ENCODE measurements around the gene VPS4A.
A peak's percentile ranks its signal among the peaks of the same experiment; 100 is the strongest.

- TF ChIP-seq, protein P1, sequence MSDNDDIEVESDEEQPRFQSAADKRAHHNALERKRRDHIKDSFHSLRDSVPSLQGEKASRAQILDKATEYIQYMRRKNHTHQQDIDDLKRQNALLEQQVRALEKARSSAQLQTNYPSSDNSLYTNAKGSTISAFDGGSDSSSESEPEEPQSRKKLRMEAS (IDR thresholded peaks at IDR 0.05), result no peak
- no peak for TF ChIP-seq JUND (IDR thresholded peaks at IDR 0.05)
- TF ChIP-seq ATF3 (IDR thresholded peaks at IDR 0.05), result no peak
- no peak for TF ChIP-seq CTCF (IDR thresholded peaks at IDR 0.05; ENCODE audit: low read depth, low read length, missing input control)
- TF ChIP-seq, protein P2, sequence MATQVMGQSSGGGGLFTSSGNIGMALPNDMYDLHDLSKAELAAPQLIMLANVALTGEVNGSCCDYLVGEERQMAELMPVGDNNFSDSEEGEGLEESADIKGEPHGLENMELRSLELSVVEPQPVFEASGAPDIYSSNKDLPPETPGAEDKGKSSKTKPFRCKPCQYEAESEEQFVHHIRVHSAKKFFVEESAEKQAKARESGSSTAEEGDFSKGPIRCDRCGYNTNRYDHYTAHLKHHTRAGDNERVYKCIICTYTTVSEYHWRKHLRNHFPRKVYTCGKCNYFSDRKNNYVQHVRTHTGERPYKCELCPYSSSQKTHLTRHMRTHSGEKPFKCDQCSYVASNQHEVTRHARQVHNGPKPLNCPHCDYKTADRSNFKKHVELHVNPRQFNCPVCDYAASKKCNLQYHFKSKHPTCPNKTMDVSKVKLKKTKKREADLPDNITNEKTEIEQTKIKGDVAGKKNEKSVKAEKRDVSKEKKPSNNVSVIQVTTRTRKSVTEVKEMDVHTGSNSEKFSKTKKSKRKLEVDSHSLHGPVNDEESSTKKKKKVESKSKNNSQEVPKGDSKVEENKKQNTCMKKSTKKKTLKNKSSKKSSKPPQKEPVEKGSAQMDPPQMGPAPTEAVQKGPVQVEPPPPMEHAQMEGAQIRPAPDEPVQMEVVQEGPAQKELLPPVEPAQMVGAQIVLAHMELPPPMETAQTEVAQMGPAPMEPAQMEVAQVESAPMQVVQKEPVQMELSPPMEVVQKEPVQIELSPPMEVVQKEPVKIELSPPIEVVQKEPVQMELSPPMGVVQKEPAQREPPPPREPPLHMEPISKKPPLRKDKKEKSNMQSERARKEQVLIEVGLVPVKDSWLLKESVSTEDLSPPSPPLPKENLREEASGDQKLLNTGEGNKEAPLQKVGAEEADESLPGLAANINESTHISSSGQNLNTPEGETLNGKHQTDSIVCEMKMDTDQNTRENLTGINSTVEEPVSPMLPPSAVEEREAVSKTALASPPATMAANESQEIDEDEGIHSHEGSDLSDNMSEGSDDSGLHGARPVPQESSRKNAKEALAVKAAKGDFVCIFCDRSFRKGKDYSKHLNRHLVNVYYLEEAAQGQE (IDR thresholded peaks at IDR 0.05), result no peak
- TF ChIP-seq RAD21 (IDR thresholded peaks at IDR 0.05), result peak in 1 of 2 donors; percentile 14
- TF ChIP-seq EGR1 (IDR thresholded peaks at IDR 0.05; ENCODE audit: low read depth in 2 of 2), result no peak
- no peak for TF ChIP-seq RXRA (IDR thresholded peaks at IDR 0.05)
- TF ChIP-seq FOXA1 (IDR thresholded peaks at IDR 0.05), result no peak
Measured at GRCh38 chr16:69373019-69373418, 61.9 kb downstream of the VPS4A start.

Measured in liver (tissue), 3 donors.